Stimulated activated CD4-positive, alpha-beta T cell treated with anti-CD3 and anti-CD28 coated beads, TNF-alpha, amount 100 ng/mL, for 48 hours (primary cell): ENCODE measurements around the gene SERF1B.
"Not testable (repeated sequence)": the region's sequence is repeated elsewhere in the genome, so short reads cannot be mapped to it uniquely, and the experiment has no call there.

Source experiments
- DNase-seq, 3 donors: peaks; one replicate each; pipeline ENCODE4 v3.0.0-alpha.2; 2020; ENCODE audit warnings: low read depth in 3 of 3

SERF1B gene

DNA sequence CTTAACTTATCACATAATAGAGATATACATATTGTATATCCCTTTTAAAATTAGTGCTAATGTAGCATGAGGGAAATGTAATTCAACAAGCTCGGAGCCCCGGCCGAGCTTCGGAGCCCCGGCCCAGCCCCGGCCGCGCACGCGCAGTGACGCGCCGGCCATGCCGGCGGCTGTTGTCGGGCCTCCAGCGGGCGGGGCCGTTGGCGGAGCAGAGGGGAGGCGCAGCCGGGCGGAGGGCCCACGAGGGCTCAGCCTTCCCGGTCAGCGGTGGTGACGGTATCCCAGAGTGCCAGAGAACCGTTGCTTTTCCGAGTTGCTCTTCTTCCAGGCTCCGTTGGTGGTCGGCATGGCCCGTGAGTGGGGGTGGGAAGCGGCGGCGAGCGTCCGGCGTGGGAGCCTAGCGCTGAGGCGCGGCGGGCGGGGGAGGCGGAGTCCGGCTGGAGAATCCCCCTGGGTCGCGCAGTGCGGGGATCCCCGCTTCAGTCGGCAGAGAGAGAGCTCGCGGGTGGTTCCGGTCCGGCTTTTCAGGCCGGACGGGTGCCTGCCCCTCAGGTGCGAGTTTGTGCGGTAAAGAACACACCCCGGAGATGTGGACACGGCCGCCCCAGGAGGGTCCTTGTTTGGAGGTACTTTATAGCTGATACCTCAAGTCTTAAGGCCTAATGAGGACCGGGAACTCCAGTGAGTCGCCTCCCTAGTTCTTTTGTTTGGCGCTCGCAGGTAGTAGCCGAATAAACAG is at the start of gene SERF1B:
TSS of gene SERF1B (plus strand) at position 146 of the 739 bp plus-strand sequence. CDS start at position 347, 201 bp downstream.
- not testable (repeated sequence) for DNase-seq

DNA sequence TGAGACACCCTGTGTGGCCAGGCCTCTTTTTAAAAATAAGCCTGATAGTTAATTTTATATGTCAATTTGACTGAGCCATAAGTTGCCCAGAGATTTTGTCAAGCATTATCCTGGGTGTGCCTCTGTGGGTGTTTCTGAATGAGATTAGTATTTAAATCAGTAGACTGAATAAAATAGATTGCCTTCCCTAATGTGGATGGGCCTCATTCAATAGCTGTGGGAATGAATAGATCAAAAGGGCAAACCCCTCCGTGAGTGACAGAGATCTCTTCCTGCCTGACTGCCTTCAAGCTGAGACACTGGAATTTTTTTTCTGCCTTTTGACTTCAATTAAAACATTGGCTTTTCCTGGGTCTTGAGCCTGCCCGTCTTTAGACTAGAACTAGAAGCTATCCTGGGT is 33.3 kb upstream of the SERF1B start:
- DNase-seq: not testable (repeated sequence)

DNA sequence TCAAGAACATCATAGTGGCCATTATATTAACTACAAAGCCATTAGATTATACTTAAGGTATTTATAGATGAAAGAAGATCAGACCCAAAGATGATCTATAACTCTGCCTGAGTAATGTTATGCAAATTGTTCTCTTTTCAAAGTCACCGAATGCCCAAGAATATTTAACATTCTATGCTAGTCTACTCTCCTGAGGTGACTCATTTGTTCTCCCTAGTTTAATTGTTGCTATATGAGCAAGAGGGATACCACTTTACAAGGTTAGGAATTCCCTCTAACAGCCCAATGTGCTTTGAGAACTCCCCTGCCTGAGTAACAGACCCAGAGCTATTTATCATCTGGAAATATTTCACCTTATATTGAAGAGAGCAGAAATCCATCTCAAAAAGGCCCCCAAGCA is 29.5 kb upstream of the SERF1B start:
- not testable (repeated sequence) for DNase-seq

DNA sequence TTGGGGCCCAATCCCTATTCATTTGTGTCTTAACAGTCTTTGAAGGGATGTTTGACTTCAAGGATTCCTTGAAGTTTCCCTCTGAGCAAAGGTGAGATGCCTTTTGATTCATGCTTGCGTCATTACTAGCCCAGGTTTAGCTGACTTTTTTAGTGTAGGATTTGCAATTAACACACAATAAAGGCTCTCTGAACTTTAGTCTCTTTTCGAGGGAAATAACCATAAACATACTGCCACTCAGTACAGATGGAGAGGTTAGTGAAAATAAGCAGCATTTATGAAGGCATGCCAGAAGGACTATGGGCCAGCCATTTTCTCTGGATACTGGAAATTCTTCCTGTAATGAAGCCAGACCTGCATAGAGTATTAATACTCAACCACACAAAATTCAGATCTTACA is 4.4 kb upstream of the SERF1B start:
- DNase-seq: not testable (repeated sequence)

DNA sequence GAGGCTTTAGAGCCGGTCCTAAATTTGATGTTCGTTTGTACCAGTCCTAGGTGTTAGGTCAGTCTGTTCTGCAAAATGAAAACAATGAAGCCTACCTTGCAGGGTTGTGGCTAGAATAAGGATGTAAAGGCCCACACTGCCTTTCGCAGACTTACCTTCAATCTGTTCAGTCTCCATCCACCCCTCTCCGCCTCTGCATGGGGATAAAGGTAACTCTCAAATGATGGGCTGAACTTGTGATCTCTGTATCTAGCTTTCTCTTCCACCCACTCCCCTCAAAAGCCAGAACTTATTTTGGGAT is 744 bp downstream of the SERF1B start:
- DNase-seq: not testable (repeated sequence)

DNA sequence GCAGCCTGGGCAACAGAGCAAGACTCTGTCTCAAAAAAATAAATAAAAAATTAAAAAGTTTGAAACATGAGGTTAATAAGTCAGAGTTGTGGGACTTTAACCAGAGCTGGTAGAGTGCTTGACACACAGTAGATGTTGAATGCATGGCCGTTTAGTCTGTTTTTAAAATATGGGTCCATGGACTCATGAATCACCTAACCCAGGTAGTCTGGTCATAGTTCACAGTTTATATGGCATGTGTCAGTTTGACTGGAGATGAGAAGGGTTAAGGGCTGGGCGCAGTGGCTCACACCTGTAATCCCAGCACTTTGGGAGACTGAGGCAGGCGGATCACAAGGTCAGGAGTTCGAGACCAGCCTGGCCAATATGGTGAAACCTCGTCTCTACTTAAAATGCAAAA is 6.2 kb downstream of the SERF1B start:
- not testable (repeated sequence) for DNase-seq

DNA sequence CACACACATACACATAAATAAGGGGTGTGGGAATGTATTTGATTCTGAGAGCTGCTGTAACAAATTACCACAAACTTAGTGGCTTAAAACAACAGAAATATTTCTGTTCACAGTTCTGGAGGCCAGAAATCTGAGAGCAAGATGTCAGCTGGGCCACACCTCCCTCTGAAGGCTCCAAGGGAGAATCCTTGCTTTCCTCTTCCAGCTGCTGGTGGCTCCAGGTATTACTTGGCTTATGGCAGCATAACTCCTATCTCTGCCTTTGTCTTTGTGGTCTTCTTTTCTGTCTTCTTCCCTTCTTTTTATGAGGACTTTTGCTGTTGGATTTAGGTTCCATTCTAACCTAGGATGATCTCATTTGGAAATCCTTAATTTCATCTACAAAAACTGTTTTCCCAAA is 16.4 kb downstream of the SERF1B start:
- DNase-seq: not testable (repeated sequence)

DNA sequence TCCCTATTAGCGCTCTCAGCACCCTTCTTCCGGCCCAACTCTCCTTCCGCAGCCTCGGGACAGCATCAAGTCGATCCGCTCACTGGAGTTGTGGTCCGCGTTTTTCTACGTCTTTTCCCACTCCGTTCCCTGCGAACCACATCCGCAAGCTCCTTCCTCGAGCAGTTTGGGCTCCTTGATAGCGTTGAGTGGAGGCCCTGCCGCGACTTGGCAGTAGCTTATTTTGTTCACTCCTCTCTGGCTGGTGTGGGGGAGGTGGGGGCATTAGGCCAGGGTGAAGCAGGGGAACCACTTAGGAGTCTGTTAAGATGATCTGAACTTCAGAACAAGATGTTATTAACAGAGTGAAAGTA is 24.7 kb downstream of the SERF1B start:
- not testable (repeated sequence) for DNase-seq

DNA sequence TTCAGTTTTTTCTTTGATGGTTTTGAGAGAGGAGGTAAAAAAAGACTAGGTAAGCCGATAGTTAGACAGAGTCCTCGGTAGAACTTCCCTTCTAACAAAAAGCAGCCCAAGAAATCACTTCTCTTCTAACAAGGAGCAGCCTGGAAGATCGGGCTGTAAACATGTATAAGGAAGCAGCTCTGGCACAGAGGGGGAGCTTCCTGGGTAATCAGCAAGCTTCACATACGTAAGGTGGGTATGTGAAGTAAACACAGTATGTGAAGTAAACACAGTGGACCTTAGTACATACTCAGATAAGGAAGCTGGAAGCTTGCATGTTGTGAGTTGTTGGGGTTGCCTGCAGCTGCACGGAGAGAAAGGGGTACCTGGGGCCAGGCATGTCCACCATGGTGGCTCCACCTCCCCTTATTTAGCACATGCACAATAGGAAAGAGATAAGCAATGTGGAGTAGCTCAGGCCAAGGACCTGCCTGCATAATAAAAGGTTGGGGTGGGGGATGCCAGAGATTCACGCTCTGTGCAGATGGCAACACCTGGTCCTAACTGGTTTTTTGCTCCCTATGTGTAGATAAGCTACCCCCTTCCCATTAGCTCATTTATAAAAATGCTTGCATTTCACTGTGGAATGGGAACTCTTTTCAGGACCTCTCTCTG is 31.4 kb downstream of the SERF1B start:
- not testable (repeated sequence) for DNase-seq

DNA sequence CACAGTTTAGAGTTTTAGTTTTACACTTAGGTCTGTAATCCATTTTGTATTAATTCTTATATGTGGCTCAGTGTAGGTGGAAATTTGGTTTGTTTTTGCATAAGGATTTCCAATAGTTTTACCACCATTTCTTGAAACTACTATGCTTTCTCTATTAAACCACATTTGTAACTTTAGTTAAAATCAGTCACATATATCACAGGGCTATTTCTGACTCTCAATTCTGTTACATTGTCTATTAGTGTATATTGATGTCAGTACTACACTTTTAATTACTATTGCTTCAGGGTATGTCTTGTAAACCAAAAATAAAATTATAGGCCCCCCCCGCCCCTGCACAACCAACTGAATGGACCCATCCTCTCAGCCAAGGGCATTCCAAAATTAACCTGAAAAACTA is 32.1 kb downstream of the SERF1B start:
- not testable (repeated sequence) for DNase-seq

DNA sequence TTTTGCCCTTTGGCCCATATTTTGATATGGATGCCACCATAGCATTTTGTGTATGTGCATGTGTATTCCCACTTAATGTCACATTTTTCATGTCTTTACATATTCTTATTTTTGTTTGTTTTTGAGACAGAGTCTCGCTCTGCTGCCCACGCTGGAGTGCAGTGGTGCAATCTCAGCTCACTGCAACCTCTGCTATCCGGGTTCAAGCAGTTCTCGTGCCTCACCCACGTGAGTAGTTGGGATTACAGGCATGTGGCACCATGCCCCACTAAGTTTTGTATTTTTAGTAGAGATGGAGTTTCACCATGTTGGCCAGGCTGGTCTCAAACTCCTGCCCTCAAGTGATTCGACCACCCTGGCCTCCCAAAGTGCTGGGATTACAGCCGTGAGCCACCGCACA is 52.6 kb downstream of the SERF1B start:
- not testable (repeated sequence) for DNase-seq

DNA sequence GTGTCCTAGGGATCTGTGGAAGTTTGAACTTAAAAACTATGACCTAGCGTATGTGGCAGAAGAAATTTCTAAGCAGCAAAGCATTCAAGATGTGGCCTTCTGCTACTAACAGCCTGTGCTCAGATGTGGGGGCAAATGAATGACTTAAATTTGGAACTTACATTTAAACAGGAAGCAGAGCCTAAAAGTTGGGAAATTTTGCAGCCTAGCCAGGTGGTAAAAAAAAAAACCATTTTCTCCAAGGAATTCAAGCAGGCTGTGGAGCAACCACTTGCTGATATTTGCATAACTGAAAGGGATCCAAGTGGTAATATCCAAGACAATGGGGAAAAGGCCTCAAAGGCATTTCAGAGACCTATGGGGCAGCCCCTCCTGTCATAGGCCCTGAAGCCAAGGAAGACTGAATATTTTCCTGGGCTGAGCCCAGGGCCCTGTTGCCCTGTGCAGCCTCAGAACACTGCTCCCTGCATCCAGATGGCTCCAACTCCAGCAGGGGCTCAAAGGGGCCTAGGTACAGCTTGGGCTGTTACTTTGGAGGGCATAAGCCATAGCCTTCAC is 63.9 kb downstream of the SERF1B start:
- not testable (repeated sequence) for DNase-seq

DNA sequence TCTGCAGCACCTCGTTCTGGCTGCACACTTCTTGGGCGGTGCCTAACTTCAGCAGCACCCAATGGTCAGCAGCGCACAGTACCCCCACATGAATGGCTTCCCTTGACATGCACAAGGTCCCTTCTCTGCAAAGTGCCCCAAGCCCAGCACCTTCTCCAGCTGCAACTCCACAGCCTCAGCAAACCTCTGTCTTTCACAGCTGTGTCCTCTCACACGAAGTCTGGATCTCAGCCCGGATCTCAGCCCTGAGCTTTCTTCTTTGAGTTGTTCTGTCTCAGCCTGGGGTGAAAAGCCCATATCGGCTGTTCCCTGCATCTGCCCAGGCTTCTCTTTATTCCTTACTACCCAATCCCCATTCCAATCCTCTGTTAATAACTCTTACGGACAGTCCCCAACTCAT is 66.7 kb downstream of the SERF1B start:
- DNase-seq: not testable (repeated sequence)
